T-helper 22 cell (primary cell): ENCODE results near the gene WDR75.
"Not testable (repeated sequence)": the region's sequence is repeated elsewhere in the genome, so short reads cannot be mapped to it uniquely, and the experiment has no call there.

Experiments used
- DNase-seq: peaks from one replicate; pipeline ENCODE4 v3.0.0-alpha.2; 2020; ENCODE audit warnings: low read depth

Gene WDR75

DNA sequence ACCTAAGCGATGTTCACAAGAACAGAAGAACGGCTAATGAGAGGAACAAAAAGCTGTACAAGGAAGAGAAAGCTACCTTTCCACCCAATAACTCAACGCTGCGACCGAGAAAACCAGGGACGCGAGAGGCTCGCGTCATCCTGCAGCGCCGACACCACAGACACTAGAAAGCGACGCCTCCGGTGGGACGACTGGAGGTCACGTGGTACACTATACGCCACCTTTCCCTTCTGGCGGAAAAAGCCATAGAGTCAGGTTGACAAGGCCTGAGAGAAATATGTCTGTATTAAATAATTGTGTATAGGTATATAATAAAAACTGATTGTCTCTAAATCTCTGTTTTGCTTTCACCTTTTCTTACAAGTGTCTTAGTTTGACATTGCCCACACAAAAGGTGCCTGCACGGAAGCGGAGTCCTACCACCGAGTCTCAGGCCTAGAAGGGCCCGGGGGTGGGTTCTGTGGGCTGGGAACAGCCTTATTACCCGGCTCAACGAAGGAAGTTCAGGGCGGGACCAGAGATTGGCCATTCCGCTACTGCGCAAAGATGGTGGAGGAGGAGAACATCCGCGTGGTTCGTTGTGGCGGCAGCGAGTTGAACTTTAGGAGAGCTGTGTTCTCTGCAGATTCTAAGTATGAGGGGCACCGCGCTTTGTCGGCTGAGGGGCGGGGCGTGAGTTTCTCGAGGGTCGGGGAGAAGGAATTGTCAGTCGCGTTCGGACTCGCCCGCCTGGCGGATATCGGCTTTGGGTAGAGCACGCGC is at the start of gene WDR75:
Gene WDR75, plus strand, starts transcription at position 528 of the 762 bp plus-strand sequence. Its CDS starts 19 bp downstream, at position 547.
- peak; percentile 87 for DNase-seq

DNA sequence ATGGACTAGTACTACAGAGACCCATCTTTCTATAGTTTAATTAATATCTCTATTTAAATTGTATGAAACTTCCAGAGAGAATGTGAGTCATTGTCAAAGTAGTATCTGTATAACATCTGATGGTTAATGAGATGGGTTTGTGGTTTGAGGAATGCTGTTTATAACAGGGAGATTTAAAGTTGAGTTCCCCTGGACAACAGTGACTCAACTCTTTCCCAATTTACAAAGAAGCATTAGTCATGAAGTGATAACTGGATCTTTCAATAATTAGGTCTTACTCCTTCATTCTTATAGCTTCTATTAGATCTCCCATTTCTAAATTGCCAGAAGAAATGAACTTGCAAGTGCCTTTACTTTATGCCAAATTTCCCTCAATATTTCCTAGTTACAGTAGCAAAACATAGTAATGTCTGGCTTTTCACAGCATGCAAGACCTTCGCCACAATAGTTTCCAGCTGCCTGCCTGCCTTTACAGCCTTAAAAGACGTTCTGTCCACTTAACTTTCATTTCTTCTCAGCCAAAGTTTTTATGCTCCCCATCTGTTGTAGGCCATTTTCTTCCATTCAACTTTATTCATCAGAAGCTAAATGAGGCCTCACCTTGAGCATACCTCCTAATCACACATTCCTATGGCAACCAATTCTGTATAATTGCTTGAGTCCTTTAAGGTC is 47.7 kb upstream of the WDR75 start:
- no peak for DNase-seq

DNA sequence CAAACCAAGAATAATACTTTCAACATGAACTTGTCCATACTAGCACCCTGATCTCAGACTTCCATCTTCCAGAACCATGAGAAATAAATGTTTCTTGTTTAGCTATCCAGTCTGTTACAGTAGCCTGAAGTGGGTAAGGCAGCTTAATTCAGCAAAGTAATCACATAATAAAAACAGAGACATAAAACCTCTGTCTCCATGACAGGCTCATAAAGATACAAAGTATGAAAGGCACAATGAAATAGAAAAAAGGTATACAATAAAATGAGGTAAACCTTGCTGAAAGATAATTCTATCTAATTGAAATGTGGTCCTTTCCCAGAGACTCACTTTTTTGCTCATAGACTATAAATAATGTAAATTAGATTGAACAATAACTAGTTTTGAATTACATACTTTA is 46.7 kb upstream of the WDR75 start:
- no peak for DNase-seq

DNA sequence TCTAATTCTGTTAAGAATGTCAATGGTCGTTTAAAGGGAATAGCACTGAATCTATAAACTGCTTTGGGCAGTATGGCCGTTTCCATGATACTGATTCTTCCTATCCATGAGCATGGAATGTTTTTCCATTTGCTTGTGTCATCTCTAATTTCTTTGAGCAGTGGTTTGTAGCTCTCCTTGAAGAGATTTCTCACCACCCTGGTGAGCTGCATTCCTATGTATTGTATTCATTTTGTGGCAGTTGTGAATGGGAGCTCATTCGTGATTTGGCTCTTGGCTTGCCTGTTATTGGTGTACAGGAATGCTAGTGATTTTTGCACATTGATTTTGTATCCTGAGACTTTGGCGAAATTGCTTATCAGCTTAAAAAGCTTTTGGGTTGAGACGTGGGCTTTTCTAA is 38.3 kb upstream of the WDR75 start:
- DNase-seq = no peak

DNA sequence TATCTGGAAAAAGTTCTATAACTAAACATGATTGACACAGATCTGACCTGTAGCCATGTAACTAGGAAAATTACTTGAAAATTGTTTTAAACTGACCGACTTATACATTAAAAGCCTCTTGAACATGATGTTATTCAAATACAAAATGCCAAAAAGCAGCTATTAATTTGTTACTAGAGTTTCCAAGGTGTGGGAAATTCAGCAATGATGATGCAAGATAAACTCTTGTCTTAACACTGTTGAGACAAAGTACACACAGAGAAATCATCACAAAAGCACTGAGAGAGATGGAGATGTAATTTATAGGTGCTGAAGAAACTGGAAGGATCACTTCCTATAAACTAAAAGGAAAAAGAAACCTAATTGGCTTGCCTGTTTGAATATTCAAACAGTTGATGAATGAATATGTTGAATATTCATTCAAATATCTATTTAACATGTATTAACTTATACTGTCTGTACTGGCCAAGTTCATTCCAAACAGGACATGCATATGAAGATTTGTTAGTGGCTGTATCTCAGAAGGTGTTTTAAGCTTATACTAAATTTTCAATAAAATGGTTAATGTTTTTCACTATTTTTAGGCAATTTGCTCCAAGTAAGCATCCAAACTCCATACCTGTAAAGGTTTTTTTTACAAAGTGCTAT is 34.6 kb upstream of the WDR75 start:
- no peak for DNase-seq

DNA sequence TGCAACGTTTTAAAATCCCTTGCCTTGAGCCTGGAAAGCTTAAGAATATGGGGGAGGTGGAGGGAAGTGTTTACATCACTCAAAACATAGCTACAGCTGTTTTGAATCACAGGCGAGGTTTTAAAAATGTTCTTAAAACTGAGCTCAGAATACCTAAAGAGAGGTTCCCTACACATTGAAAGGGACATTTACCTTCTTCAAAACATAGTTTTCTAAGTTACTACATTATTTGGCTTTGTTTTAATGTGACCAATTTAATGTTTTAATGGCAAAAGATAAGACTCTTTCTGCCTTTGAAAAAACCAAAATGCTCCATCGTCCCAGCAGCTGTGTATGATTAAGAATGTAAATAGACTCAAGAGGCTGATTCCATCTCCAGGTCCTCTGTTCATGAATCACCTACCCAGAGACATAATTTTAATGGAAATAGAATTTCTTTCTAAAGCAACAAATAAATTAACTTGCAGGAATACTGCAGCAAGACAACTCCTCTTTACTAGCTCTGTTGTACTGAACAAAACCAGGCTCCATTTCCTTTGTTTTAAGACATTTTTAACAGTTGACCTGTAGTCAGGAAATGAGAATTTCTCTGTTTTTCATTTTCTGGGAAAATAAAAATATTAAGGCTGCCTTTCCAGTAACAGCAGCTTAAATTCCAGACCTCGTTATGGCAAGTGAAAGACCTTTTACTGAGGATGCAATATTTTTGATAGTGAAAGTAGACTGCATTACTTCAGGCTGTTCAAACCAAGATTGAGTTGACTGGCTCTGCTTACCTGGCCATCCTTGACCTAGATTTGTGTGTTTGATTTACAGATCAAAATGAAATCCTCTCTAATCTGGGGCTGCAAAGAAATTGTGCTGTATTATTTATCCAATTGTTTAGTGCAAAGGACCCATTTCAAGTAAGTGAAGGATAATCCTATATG is 33.7 kb upstream of the WDR75 start:
- no peak for DNase-seq

DNA sequence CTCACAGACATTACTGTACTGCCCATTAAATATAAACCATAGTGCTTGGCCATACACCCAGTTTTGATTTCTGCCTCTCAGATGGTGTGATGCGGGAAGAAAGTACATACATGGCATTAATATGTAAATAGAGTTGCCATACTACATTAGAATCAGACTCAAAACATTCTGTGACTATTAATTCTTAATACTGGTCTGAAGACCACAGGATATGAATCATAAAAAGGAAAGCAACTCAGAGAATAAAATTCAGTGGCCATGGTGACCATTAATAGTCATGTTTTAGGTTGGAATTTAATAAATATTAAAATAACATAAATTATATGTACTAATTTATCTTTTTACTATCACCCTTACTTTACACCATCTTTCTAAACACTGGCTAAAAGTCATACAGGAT is 33.0 kb upstream of the WDR75 start:
- no peak for DNase-seq

DNA sequence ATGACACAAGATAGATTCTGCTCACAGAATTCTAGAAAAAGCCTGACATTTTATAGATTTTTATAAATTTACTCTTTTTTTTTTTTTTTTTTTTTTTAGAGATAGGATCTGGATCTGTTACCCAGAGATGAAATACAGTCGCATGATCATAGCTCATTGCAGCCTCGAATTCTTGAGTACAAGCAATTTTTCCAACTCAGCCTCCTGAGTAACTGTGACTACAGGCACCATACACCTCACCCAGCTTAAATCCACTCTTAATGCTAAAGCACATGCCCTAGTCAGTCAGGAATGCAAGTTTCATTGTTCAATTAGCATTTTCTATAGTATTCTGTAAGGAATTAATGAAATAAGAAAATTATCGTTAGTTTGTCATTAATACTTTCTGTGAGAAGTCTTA is 32.1 kb upstream of the WDR75 start:
- DNase-seq = no peak

DNA sequence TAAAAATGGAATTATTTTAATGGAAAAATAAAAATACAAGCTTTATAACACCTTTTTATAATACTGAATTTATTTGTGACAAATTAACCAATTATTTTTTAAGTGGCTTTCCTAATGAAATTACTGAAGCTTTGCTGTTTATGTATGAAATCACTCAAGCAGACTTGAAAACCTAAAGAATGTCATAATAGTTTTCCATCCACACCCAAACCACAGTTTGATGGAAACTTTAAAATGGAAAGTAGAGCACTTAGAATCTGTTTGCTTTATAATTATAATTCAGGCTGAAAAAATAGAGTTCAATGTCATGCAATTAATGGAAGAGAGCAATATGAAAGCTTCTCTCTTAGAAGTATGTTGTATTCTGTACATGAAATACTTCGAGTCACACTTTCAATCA is 31.6 kb upstream of the WDR75 start:
- no peak for DNase-seq

DNA sequence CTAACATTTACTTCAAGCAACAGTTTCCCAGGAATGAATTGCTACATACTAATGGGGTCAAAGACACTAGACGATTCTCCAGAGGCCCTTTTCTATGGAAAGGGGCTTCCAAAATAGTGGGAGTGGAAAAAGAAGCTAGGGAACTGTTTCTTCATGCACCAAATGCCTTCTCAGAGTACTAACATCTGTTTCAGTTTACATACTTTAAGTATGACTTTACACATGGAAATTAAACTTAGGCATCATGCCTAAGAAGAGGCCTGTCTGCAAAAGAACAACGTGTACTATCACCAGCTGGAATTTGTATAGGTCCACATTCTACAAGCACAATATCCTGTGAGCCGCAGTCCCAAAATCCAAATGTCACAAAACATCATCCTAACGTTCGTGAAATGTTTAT is 29.4 kb upstream of the WDR75 start:
- DNase-seq = no peak

DNA sequence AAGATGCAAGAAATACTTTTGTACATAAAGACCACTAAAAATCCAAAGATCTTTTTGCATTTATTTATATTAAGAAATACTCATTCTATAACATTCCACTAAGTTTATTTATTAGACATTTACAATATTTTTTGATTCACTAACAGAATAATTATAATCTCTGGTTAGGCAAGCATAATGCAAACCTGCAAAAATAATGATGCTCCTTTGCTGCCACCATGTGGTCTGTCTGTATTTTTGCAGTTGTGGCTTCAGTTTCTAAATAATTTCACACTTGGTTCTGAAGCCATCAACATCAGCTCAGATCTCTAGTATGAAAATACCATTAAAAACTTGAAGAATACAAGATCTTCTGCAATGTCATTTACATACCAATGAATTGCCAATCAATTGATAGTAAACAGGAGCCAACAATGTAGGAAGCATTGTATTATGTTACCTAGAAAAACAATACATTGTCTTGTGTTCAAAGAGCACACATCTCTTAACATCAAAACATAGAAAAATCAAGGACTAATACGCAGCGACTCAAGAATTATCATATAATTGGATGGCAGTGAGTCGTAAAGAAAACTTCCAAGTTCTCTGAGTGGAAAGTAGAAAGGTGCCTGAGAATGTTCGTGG is 28.8 kb upstream of the WDR75 start:
- DNase-seq = no peak

DNA sequence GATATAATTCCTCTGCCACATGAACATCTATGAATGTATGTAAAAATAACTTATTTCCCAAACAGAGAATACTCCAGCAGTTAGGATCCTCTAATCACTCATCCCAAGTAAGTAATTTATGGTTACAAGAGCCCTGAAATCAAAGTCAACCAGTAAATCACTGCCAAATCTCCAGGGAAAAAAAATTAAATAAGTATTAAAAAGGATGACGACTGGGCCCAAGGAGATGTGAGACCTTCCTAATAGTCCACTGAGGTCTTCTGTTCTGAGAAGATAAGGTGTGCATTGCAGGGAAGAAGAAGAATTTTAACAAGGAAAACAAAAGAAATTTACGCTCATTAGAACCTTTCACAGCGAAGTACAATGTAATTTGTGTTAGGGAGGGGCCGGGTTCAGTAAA is 28.0 kb upstream of the WDR75 start:
- no peak for DNase-seq

DNA sequence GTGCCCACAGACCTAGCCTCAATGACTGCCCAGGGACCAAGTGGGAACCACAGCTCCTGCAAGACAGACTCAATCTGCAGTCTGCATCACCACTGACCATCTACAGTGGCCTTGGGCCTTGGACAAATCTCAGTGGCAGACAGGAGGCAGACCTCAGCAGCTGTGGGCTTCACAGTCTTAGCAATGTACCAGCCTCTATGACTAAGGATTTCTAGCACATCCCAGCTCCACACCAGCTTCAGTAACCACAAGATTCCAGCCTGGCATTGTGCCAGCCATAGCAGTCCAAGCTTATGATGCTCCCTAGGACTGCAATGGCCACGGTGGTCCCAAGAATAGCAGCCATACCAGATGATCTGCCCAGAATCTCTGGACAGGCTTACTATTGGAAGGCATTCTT is 19.6 kb upstream of the WDR75 start:
- DNase-seq = no peak

DNA sequence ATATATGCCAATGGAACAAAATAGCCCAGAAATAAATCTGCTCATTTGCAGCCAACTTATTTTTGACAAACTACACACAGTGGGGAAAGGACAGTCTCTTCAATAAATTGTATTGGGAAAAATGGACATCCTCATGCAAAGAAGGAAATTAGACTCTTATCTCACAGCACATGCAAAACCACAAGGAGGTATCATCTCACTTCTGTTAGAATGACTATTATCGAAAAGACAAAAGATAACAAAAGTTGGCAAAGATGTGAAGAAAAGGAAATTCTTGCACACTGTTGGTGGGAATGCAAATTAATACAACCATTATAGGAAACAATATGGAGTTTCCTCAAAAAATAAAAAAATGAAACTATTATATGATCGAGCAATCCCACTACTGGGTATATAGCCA is 16.3 kb upstream of the WDR75 start:
- DNase-seq = no peak

DNA sequence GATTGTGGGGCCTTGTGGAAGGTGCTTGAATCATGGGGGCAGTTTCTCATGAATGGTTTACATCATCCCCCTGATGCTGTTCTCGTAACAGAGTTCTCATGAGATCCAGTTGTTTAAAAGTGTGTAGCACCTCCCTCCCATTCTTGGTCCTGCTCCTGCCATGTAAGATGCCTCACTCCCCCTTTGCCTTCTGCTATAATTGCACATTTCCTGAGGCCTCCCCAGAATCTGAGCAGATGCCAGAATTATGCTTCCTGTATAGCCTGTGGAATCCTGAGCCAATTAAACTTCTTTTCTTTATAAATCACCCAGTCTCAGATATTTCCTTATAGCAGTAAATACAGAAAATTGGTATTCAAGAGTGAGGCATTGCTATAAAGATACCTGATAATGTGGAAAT is 15.6 kb upstream of the WDR75 start:
- no peak for DNase-seq

DNA sequence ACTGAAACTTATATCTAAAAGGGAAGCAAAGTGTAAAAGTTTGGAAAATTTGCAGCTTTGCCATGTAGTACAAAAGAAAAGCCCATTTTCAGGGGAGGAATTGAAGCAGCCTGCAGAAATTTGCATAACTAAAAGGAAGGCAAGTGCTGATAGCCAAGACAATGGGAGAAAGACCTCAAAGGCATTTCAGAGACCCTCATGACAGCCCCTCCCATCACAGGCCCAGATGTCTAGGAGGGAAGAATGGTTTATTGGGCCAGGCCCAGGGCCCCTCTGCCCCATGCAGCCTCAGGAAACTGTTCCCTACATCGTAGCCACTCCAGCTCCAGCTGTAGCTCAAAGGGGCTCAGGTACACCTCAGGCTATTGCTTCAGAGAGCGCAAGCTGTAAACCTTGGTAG is 14.4 kb upstream of the WDR75 start:
- DNase-seq = no peak

DNA sequence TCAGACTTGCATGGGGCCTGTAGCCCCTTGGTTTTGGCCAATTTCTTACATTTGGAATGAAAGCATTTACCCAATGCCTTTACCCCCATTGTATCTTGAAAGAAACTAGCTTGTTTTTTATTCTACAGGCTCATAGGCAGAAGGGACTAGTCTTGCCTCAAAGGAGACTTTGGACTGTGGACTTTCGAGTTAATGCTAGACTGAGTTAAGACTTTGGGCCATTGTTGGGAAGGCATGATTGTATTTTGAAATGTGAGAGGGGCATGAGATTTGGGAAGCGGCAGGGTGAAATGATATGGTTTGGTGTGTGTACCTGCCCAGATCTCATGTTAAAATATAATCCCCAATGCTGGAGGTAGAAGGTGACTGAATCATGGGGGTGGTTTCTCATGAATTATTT is 13.4 kb upstream of the WDR75 start:
- no peak for DNase-seq

DNA sequence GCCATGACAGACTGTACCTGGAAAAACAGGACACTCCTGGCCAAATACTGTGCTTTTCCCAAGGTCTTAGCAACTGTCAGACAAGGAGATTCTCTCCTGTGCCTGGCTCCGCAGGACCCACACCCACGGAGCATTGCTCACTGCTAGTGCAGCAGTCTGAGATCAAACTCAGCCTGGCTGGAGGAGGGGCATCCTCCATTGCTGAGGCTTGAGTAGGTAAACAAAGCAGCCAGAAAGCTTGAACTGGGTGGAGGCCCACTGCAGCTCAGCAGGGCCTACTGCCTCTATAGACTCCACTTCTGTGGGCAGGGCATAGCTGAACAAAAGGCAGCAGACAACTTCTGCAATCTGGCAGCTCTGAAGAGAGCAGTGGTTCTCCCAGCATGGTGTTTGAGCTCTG is 10.8 kb upstream of the WDR75 start:
- DNase-seq = not testable (repeated sequence)

DNA sequence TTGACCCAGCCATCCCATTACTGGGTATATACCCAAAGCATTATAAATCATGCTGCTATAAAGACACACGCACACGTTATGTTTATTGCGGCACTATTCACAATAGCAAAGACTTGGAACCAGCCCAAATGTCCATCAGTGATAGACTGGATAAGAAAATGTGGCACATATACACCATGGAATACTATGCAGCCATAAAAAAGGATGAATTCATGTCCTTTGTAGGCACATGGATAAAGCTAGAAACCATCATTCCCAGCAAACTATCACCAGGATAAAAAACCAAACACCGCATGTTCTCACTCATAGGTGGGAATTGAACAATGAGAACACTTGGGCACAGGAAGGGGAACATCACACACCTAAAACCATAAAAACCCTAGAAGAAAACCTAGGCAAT is 5.5 kb upstream of the WDR75 start:
- not testable (repeated sequence) for DNase-seq

DNA sequence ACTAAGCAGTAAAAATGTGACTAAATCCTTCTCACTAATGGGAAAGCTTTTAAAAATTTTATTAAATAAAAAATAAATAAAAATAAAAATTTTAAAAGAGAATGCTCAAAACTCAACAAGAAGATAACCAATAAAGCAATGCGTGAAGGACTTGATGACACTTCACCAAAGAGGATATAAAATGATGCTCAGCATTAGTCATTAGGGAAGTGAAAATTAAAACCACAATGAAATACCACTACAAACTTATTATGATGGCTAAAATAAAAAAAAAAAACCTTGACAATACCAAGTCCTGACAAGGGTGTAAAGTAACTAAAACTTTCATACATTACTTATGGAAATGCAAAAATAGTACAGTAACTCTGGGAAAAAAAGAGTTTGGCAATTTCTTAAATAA is 3.3 kb upstream of the WDR75 start:
- no peak for DNase-seq

DNA sequence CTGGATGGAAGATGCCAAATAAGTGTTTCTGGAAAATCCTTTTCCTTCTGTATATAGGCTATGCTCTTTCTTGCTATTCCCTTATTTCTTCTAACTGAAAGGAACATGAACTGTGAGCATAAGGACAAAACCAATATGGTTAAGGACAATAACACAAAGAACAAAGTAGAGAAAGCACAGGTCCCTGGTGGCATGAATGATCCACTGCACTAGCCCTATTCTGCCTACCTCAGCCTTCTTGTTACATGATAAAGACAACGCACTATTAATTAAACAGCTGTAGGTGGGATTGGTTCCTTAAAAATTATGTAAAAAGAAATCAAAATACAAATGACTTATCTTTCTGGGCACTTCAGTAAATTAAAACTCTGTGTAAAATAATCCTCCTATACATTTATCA is 1.9 kb upstream of the WDR75 start:
- no peak for DNase-seq

DNA sequence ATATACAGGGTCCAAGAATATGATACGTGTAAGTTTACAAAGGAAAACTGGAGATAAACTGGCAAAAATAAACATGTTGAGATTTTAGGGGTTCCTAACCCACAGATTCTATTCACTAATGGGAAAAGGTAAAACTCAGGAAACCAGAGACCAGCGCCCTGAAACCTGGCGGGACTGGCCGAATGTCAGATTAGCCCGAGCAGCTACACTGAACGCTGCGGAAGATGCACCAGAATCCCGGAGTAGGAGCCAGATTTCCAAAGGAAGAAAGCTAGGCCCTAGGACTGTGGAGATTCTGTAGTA is 679 bp upstream of the WDR75 start:
- no peak for DNase-seq
